ENCODE measurements around the gene SCIN.

SCIN gene

DNA sequence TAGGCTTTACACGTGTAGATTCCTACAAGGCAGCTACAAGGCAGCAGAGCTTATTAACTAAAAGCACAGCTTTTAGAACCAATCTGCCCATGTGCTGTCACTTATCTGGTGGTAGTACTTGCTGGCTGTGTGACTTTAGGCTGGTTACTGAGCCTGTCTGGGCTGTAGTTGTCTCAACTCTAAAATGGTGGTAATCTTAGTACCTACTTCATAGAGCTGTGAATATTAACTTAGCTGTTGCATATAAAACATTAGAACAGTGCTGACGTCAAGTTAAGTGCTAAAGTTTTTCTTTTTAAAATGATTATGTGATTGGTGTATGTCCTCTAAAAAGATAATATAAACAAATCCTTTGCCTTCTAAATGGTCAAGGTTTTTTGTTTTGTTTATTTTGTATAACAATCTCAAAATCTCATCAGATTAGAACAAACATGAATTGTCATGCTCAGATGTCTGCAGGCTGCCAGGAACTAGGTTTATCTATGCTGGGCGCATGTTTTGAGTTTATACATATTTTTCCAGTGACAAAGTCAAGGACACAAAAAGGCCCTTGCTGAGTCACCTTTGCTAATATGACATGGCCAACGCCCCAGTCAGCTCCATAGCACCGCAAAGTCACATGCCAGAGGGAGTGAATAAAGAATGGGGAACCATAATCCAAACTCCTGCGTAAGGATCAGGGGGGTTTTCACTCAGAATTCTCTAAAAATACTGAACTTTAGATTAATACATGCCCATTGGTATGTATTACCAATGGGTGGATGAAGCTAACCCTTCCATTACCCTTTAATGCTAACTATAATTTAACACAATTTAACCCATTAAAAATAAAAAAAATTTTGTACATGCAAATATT lies 77.1 kb downstream of the SCIN start:
- no peak for DNase-seq (ENCODE audit: low spot score)
- in situ Hi-C loops (cut with MboI; ENCODE audit: low sequenced_read_pairs, unreplicated experiment): loop anchor here (25.0 kb wide), 1 partner anchor 615 kb away; no protein-coding TSS in a partner anchor
- TF ChIP-seq, protein P1, sequence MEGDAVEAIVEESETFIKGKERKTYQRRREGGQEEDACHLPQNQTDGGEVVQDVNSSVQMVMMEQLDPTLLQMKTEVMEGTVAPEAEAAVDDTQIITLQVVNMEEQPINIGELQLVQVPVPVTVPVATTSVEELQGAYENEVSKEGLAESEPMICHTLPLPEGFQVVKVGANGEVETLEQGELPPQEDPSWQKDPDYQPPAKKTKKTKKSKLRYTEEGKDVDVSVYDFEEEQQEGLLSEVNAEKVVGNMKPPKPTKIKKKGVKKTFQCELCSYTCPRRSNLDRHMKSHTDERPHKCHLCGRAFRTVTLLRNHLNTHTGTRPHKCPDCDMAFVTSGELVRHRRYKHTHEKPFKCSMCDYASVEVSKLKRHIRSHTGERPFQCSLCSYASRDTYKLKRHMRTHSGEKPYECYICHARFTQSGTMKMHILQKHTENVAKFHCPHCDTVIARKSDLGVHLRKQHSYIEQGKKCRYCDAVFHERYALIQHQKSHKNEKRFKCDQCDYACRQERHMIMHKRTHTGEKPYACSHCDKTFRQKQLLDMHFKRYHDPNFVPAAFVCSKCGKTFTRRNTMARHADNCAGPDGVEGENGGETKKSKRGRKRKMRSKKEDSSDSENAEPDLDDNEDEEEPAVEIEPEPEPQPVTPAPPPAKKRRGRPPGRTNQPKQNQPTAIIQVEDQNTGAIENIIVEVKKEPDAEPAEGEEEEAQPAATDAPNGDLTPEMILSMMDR (IDR thresholded peaks at IDR 0.05; ENCODE audit: borderline replicate concordance, control extremely low read depth, extremely low read depth, insufficient read depth, missing control alignments): no peak

DNA sequence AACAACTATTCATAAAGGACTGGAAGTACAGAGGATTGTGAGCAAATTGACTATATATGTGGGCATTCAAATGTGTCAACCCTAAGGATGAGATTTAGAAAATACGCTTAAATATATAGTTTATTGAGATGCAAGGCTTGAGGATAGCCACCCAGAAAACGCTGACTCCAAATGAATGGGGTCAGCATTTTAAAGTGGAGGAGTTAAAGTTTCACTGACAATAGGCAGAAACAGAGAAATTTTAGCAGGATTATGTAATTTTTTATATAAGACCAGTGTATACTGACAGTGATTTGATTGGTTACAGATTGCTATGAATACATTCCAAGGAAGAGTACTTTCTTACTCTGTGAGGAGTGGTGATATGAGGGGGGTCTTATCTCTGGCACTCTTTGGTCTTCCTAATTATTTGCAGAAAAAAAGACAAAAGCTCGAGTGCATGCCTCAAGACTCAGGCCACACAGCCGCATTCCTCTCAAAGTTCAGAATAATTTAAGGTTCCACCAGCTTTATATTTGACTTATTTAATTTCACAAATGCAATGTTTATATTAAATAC lies 78.3 kb downstream of the SCIN start:
- TF ChIP-seq, protein P1 (IDR thresholded peaks at IDR 0.05; ENCODE audit: borderline replicate concordance, control extremely low read depth, extremely low read depth, insufficient read depth, missing control alignments): no peak
- in situ Hi-C loops (cut with MboI; ENCODE audit: low sequenced_read_pairs, unreplicated experiment): loop anchor here (25.0 kb wide), 1 partner anchor 614 kb away; no protein-coding TSS in a partner anchor

GRCh38 chr7:12649348-12649747 lies 78.8 kb downstream of the SCIN start:
- in situ Hi-C loops (cut with MboI; ENCODE audit: low sequenced_read_pairs, unreplicated experiment): loop anchor here (25.0 kb wide), 1 partner anchor 613 kb away; no protein-coding TSS in a partner anchor
- DNase-seq (ENCODE audit: low spot score): no peak
- TF ChIP-seq, protein P1 (IDR thresholded peaks at IDR 0.05; ENCODE audit: borderline replicate concordance, control extremely low read depth, extremely low read depth, insufficient read depth, missing control alignments): no peak

More for the DNA sequence above, 78.3 kb downstream of the SCIN start:
- no peak for DNase-seq (ENCODE audit: low spot score)

- no peak for DNase-seq (ENCODE audit: low spot score)
- TF ChIP-seq, protein P1 (IDR thresholded peaks at IDR 0.05; ENCODE audit: borderline replicate concordance, control extremely low read depth, extremely low read depth, insufficient read depth, missing control alignments): no peak
- in situ Hi-C loops (cut with MboI; ENCODE audit: low sequenced_read_pairs, unreplicated experiment): no loop called here
Observed at GRCh38 chr7:12650080-12650479, 79.6 kb downstream of the SCIN start.

DNA sequence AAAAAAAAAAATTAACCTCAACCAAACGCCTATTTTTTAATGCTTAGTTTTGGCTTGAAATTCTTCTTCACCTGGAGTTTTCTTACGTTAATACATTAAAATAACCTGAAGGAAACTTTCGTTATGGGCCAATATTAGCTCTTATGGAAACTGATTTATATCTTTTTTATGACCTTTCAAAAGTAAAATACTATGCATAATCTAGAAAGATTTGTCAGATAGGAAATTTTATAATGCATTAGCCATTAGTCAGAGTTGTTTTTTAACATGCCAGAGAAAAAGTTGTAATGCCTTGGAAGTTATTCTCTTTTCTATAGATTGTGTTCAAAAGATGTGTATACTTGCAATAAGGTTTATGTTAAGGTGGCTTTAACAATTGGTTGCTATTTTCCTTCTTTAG lies 82.6 kb downstream of the SCIN start:
- DNase-seq (ENCODE audit: low spot score): no peak
- TF ChIP-seq, protein P1 (IDR thresholded peaks at IDR 0.05; ENCODE audit: borderline replicate concordance, control extremely low read depth, extremely low read depth, insufficient read depth, missing control alignments): no peak
- in situ Hi-C loops (cut with MboI; ENCODE audit: low sequenced_read_pairs, unreplicated experiment): no loop called here

GRCh38 chr7:12653518-12653917 lies 83.0 kb downstream of the SCIN start:
- no peak for DNase-seq (ENCODE audit: low spot score)
- in situ Hi-C loops (cut with MboI; ENCODE audit: low sequenced_read_pairs, unreplicated experiment): no loop called here
- TF ChIP-seq, protein P1 (IDR thresholded peaks at IDR 0.05; ENCODE audit: borderline replicate concordance, control extremely low read depth, extremely low read depth, insufficient read depth, missing control alignments): no peak
